Measurements from ENCODE around the gene OPTC.

OPTC gene

GRCh38 chr1:203519896-203520295, 25.9 kb downstream of the OPTC start:
- no peak overlapping the region for H2AFZ ChIP-seq (ENCODE audit: low read depth)
- no peak overlapping the region for H3K4me2 ChIP-seq
- no peak overlapping the region for H3K27ac ChIP-seq
- no peaks in the 10 kb centered on the region; the same call in 1 of the 2 replicates for H3K27me3 ChIP-seq (ENCODE audit: insufficient read depth, low read depth)
- no peak for TF ChIP-seq CTCF (conservative IDR thresholded peaks at IDR 0.05; ENCODE audit: low read depth, low read length)
- no peaks in the 10 kb centered on the region for H3K36me3 ChIP-seq (ENCODE audit: insufficient read depth)
- H4K20me1 ChIP-seq (ENCODE audit: insufficient read depth), result no peaks in the 10 kb centered on the region
- no peak overlapping the region for H3K9ac ChIP-seq
- H3K4me1 ChIP-seq (ENCODE audit: low read depth, poor library complexity, severe bottlenecking), result no peaks in the 10 kb centered on the region
- H3K4me3 ChIP-seq (IDR thresholded peaks at IDR 0.05; ENCODE audit: insufficient read depth, low read depth, low read length), result no peak overlapping the region
- H3K79me2 ChIP-seq (ENCODE audit: insufficient read depth, low read depth), result no peaks in the 10 kb centered on the region

GRCh38 chr1:203520315-203520714, 26.4 kb downstream of the OPTC start:
- no peaks in the 10 kb centered on the region; the same call in 1 of the 2 replicates for H3K27me3 ChIP-seq (ENCODE audit: insufficient read depth, low read depth)
- H3K9ac ChIP-seq, result no peak overlapping the region
- no peaks in the 10 kb centered on the region for H4K20me1 ChIP-seq (ENCODE audit: insufficient read depth)
- no peaks in the 10 kb centered on the region for H3K4me1 ChIP-seq (ENCODE audit: low read depth, poor library complexity, severe bottlenecking)
- H3K4me2 ChIP-seq, result no peak overlapping the region
- TF ChIP-seq CTCF (conservative IDR thresholded peaks at IDR 0.05; ENCODE audit: low read depth, low read length), result no peak
- no peaks in the 10 kb centered on the region for H3K36me3 ChIP-seq (ENCODE audit: insufficient read depth)
- H2AFZ ChIP-seq (ENCODE audit: low read depth), result no peak overlapping the region
- no peaks in the 10 kb centered on the region for H3K79me2 ChIP-seq (ENCODE audit: insufficient read depth, low read depth)
- H3K27ac ChIP-seq, result no peak overlapping the region
- no peak overlapping the region for H3K4me3 ChIP-seq (IDR thresholded peaks at IDR 0.05; ENCODE audit: insufficient read depth, low read depth, low read length)

- Histone ChIP-seq H3K36me3 (ENCODE audit: insufficient read depth) (no peaks in the 10 kb centered on the region), H3K4me3 (IDR thresholded peaks at IDR 0.05; ENCODE audit: insufficient read depth, low read depth, low read length) (no peak overlapping the region), H3K79me2 (ENCODE audit: insufficient read depth, low read depth) (no peaks in the 10 kb centered on the region), H4K20me1 (ENCODE audit: insufficient read depth) (no peaks in the 10 kb centered on the region), H3K4me1 (ENCODE audit: low read depth, poor library complexity, severe bottlenecking) (no peaks in the 10 kb centered on the region), H3K27ac (no peak overlapping the region), H3K27me3 (ENCODE audit: insufficient read depth, low read depth) (no peaks in the 10 kb centered on the region; the same call in 1 of the 2 replicates), H3K4me2 (no peak overlapping the region), H3K9ac (no peak overlapping the region), H2AFZ (ENCODE audit: low read depth) (no peak overlapping the region)
- TF ChIP-seq CTCF (conservative IDR thresholded peaks at IDR 0.05; ENCODE audit: low read depth, low read length), result no peak
These were observed 27.3 kb downstream of the OPTC start for GRCh38 chr1:203521074-203521794.

GRCh38 chr1:203521812-203522211, 27.9 kb downstream of the OPTC start:
- H3K27me3 ChIP-seq (ENCODE audit: insufficient read depth, low read depth), result no peaks in the 10 kb centered on the region
- H3K9ac ChIP-seq, result no peak overlapping the region
- H3K4me2 ChIP-seq, result no peak overlapping the region
- H2AFZ ChIP-seq (ENCODE audit: low read depth), result no peak overlapping the region
- no peaks in the 10 kb centered on the region for H4K20me1 ChIP-seq (ENCODE audit: insufficient read depth)
- TF ChIP-seq CTCF (conservative IDR thresholded peaks at IDR 0.05; ENCODE audit: low read depth, low read length), result no peak
- no peak overlapping the region for H3K27ac ChIP-seq
- no peaks in the 10 kb centered on the region for H3K36me3 ChIP-seq (ENCODE audit: insufficient read depth)
- no peaks in the 10 kb centered on the region for H3K4me1 ChIP-seq (ENCODE audit: low read depth, poor library complexity, severe bottlenecking)
- no peaks in the 10 kb centered on the region for H3K79me2 ChIP-seq (ENCODE audit: insufficient read depth, low read depth)
- no peak overlapping the region for H3K4me3 ChIP-seq (IDR thresholded peaks at IDR 0.05; ENCODE audit: insufficient read depth, low read depth, low read length)

Measured in KMS-11 (cell line).